GM18861 (cell line): ENCODE results near the gene MYBBP1A.

ENCODE experiments used
- ATAC-seq: cut with Tn5 transposase; IDR thresholded peaks from one replicate; pipeline ENCODE4 v1.9.1; 2021; ENCODE audit not compliant: unreplicated experiment

Gene MYBBP1A

DNA sequence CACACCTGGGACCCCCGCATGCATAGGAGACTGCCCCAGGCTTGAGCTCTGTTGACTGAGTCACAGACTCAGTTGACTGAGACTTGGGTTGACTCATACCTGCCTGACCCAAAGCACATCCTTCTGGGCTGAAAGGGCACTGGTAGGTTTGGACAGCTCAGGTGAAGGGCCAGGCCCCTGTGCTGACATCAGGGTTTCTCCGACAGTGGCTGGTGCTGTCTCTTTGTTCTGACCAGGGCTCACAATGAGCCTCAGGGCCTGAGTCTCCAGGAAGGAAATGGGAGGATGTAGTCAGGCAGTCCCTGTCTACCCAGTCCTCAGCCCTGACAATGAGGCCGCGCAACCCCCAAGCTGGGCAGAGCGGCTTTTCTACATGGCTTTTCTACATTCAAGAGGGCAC lies 50.0 kb downstream of the MYBBP1A start:
- no peak for ATAC-seq

- no peak for ATAC-seq
Observed at GRCh38 chr17:4504188-4504587, 51.0 kb downstream of the MYBBP1A start.

DNA sequence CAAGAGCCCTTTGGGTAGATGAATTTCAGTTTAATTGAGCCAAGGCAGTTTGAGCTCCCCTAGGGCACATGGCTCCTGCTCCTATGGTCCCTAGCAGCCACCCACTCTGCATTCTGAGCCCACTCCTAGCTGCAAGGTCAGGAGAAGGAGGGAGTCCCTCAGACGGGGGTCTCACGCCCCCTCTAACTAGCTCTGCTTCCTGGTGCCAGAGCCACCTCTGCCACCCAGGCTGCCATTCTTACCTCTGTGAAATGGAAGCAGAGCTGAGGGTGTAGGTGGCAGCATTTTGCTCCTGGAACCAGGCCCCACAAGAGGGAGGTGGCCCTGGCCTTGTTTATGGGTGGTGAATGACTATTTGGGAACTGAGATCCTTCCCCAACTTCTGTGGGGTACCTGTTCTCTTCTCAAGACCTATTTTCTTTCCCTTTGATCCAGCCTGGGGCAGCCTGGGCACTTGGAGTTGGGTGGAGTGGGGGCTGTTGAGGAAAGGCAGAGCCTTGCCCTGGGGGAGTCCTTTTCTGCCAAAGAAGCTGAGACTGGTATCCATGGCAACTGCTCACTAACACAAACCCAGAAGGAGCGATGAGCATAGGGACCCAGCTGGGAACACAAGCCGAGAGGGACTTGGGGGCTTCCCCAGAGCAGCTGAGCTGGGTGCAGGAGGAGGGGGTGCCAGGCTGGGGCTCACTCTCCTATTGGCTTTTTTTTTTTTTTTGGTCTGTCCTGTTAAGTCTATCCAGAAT lies 51.7 kb downstream of the MYBBP1A start:
- no peak for ATAC-seq

DNA sequence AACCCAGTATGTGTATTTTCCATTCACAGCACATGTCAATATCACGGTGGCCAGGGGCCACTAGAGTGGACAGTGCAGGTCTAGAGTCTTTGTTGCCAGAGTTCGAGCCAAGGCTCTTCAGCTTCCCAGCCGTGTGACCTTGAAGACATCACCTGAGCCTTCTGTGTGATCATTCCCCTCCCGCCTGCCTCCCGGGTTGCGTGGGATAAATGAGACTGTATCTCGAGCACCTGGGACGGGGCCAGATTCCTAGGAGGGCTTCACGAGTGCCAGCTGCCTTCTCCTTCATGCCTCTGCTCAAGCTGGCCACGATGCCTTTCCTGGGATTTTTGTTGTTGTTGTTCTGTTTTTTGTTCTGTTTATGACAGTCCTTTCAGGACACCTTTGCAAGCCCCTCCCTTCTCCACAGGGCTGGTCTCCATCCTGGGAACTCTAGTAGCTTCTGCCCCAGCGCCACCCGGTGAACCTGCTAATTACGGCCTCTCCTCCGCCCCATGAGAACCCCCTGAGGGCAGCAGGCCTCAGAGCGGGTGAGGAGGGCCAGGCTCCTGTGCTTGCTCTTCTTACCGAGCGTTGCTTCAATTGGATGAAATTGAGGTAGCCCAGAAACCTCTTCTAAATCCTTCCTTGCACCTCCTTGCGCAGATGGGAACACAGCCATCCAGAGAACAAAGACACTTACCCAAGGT lies 52.6 kb downstream of the MYBBP1A start:
- ATAC-seq, result no peak

DNA sequence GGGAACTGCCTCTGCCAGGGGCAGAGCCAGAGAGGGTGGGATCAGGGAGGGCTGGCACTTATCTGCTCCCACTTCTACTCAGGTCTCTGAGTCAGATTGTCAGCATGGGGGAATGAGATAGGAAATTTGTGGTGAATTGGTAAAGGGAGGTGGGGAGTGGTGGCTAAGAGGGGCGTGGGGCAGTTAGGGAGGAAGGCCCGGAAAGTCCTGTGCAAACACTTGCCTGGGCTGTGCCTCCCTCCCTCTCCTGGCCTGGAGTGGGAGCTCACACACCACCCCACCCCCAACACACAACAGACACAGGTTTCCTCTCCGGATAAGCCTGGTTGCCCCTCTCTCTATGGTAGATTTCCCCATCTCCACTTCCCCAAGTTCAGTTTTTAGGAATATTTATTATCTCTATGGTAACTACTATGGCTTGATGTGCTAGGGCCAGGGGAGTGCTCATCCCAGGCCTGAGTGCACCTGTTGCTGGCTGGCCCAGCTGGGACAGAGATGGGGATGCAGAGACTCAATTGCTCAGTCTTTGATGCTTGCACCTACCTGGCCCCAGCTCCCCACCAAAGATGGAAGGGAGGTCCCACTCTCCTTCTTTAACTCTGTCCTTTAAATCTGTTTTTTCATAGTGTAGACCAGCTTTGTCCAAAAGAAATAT lies 53.8 kb downstream of the MYBBP1A start:
- no peak for ATAC-seq

- no peak for ATAC-seq
Observed at GRCh38 chr17:4500191-4500571, 55.0 kb downstream of the MYBBP1A start.

DNA sequence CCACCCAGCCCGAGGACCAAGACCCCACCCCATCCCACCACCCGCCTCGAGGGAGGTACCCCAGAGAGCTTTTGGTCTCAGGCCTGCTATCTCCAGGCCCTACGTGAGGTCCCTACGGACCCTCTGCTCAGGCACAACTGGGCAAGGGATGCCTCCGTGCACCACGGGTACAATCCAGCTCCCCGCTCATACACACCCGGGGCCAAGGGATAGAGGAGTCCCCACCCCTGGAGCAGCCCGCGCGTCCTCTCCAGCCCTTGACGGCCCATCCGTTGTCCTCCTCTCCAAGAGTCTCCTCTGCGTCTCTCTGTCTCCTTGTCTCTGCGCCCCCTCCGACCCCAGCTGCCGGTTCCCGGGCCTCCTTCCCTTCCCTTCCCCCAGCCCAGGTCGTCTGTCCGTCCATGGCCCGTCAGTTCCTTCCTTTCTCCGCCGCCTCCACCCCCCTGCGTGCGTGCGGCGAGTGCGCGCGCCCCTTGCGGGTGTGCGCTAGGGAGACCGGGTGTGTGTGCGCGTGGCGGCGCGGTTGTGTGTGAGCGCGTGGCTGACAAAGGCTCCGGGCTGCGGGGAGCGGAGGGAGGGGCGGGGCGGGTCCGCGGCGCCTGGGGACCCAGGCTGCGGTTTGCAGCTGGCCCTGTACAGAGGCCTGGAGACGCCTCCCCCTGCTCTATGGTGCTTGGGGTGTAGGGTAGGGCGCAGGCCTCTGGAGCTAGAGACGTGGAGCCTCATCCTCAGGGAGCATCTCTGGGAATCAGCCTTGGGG lies 55.6 kb downstream of the MYBBP1A start:
- no peak for ATAC-seq

DNA sequence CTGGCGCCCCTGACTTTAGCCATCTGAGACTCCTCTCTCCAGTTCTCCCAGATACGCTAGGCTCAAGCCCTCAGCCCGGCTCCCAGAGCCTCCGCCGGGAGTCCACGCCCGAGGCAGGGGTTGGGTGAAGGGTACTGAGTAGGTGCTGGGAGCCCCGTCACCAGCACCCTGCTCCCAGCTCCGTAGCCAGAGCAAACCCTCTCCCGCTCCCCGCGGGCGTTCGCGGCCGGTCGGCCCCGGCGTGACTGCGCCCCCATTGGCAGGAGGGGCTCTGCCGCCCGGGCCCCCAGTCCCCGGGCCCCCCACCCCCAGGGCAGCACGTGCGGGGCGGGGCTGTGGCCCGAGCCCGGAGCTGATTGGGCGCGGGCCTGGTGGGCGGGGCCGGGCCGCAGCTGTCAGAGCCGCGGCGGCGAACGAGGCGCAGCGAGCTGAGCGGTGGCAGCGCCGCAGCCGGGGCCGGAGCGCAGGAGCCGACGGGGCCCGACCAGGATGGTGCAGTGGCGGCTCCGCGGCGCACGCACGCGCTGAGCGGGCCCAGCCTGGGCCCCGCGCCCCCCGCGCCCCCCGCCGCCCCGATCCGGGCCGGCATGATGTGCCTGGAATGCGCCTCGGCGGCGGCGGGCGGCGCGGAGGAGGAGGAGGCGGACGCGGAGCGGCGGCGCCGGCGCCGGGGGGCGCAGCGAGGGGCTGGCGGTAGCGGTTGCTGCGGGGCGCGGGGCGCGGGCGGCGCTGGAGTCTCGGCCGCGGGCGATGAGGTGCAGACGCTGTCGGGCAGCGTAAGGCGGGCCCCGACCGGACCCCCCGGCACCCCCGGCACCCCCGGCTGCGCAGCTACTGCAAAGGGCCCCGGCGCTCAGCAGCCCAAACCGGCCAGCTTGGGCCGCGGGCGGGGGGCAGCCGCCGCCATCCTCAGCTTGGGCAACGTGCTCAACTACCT lies 56.5 kb downstream of the MYBBP1A start, which contains the start of gene SPNS2:
Gene SPNS2 (plus strand): TSS at position 421 of the 937 bp plus-strand sequence. CDS start 167 bp downstream, at position 588.
- ATAC-seq, result no peak

DNA sequence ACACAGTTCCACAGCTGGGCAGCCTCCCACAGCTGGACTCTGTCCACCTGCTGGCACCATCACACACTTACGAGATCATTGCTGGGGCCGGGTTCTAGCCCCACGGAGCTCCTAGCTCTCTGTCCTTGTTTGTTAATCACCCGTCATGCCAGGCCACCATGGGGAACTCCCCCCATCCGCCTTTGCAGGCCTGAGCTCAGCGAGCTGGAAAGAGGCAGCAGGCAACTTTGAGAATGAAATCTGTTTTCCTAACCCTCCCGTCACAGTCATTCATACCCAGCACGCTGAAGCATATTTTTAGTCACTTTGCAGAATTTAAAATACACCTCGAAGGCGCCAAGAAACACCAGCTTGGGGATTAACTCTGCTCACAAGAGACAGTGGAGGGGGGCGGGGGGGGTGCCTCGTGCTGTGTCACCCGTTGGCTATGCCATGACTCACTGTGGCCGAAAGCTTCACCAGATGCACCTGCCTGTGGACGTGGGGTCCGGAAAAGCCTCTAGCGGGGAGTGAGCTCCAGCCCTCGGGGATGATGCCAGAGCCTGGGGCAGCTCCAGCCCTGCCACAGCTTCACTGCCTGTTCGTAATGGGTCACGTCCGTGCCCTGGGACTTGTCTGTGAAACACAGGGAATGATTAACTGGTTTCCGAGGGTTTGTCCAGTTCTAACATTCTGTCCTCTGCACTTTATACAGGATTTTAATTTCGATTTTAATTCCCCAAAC lies 57.9 kb downstream of the MYBBP1A start:
- no peak for ATAC-seq

DNA sequence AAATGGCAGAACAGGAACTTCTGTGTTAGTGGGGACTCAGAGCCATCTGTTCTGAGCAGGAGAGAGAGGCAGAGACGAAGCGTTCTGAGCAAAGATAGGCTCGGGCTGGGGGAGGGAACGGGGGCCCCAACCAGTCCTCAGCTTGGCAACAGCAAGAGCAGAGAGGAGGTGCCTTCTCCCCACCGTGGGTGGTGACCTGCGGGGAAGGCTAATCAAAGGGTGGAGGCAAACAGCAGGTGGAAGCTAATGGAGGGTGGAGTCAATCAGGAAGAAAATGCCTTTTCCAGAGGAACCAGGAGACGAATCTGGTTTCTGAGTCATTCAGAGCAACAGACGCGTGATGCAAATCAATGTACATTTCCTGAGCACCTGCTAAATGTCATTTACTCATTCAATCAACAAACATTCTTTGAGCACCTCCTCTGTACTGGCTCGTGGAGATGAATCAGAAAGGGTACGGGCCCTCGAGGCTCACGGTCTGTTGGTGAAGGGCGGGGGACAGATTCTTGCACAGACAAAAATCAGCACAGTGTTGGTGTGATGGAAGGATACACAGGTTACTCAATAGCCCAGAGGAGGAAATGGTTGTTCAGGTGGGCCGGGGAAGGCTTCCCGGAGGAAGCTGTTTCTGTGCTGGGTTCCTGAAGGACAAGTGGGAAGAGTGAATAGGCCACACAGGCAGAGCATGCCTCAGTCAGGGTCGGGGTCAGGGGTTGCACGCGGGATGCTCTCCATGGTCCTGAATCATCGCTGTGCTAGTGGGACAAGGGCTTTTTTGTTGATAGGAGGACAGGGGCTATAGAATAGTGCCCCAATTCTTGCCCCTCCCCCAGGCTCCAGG lies 62.2 kb downstream of the MYBBP1A start:
- ATAC-seq, result no peak

DNA sequence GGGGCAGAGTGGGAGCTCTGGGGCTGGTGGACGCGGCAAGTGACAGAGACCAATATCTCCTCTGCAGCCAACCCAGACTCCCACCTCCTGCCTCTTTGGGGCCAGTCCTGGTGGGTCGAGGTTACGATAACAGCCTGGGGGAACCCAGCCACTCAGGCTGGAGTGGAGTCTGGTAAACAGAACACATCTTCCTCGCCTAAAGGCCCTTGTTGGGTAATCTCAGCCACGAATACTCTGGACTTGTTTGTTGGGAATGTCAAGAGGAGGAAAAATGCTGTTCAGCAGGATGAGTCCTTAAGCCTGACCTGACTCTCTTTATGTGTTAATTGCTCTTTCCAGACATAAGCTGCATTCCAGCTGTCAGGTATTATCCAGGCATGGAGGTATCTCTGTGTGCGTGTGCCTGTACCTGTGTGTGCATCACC lies 64.5 kb downstream of the MYBBP1A start:
- ATAC-seq, result no peak

GRCh38 chr17:4490109-4490591 lies 65.0 kb downstream of the MYBBP1A start:
- ATAC-seq, result no peak

DNA sequence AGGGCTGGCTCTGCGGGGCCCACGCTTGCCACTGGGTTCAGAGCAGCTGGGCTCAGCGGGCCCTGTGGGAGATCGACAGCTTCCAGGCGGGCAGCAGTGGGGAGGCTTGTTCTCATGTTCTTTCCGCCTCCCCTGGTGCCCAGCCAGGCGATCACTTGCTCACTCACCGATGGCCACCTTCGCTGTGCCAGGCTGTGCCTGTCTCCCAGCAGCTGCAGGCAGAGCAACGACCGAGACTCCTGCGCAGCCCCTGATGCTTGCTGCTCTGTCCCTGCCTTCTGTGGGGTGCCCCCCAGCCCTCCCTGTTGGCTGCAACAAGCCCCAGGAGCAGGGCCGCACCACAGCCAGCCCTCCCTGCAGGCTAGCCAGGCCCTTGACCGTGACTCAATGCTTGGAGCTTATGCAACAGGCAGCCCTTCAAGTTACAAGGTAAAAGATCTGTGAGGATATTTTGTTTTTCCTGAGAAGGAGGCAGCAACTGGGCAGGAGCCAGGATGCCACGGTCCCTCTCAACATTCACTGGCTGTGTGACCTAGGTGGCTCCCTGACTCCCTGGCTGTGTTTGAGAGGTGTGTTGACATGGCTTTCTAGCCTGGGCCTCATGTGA lies 66.1 kb downstream of the MYBBP1A start:
- ATAC-seq, result no peak
